Right ventricle myocardium superior (tissue), 1 donor: ENCODE data around the gene CASP3. TPM values are rescaled to one million over a fixed set of nuclear protein-coding genes. Genes with fewer than 3 reads are reported as not detected.
"Not testable (repeated sequence)": the region's sequence is repeated elsewhere in the genome, so short reads cannot be mapped to it uniquely, and the experiment has no call there.

ENCODE experiments used
- ATAC-seq: fragments of 200-7000 bp; cut with Tn5 transposase; one replicate; pipeline ENCODE4 v1.9.1; 2020; ENCODE audit warnings: mild to moderate bottlenecking; ENCODE audit not compliant: poor library complexity
- DNase-seq: peaks from one replicate; pipeline ENCODE4 v3.0.0-alpha.2; 2020
- intact Hi-C: fragments of 100-400 bp; cut with DNase I; formaldehyde crosslinking; loops from one replicate; pipeline ENCODE4 v1.11.2; 2022
- total RNA-seq: library from RNA; stranded (reverse); fragmentation: NEBNext Ultra II Directional; extraction: Animal tissue kit (Norgen Biotek cat#: 25700); gene quantifications from one replicate; pipeline ENCODE4 v1.2.1, GENCODE V29; 2021
- donor health status: DM: no; HTN: yes; CAD: no; lungs with severe emphysema.

CASP3 gene
- total RNA-seq, 1 donor from 2014 or later = 11.6 TPM

DNA sequence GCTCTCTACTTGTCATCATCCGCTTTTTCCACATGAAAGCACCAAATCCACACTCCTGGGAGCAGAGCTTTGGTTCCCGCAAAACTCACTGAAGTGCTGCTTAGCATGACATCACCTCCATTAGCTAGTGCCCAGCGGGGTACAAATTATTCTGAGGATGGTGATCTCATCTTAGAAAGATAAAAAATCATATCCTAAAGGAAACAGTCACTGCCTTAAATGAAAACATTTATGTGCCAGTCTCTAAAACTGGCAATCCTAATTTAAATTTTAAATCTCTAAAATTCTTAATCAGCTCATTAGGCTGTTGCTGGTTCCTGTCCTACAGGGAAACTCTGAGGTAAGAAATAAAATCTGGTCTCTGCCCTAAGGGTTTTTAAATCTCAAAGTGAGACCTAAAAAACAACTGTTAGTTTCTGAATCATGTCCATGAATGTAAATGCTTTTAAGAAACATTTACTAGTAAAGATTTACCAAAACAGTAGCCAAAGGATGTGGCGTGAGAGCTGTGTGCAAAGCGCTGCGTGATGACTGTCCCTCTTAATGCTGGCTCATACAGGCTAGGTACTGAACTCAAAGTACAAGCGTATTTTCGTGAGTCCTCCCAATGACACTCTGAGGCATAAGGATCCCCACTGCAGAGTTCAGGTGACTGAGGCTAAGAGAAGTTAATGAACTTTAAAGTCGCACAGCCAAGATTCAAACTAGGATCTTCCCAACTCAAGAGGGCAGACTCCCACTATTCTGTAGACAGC lies 4.5 kb downstream of the CASP3 start:
- intact Hi-C loops = loop anchor here (10.0 kb wide), 1 partner anchor 380 kb away; no protein-coding TSS in a partner anchor

DNA sequence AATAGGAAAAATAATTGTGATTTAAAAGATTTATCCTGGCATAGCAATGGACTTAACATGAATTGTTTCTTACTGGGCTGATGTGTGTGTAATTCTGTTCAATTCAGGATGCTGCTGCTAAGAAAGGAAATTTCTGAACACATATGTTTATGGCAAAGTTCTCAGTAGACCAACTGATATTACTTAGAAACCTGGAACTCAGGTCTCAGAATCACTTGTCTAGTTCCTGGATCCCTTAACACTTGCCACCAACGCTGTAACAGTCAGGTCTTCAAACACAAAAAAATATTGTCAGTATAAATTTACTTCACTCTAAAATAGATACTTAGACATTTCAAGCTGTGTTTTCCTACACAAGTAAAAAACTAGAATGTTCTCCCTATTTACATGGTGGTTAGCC lies 5.5 kb downstream of the CASP3 start:
- intact Hi-C loops = loop anchor here (10.0 kb wide), 1 partner anchor 379 kb away; no protein-coding TSS in a partner anchor
- ATAC-seq (no peak), DNase-seq (no peak)

More for the DNA sequence above, 4.5 kb downstream of the CASP3 start:
- no peak for DNase-seq
- ATAC-seq = no peak

DNA sequence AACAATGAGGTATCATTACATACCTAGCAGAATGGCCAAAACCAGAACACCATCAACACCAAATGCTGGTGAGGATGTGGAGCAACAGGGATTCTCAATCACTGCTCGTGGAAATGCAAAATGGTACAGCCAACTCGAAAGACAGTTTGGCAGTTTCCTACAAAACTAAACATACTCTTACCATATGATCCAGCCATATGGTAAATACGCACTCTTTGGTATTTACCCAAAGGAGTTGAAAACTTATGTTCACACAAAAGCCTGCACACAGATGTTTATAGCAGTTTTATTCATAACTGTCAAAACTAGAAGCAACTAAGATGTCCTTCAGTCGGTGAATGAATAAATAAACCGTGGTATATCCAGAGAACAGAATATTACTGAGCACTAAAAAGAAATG lies 7.8 kb downstream of the CASP3 start:
- intact Hi-C loops = loop anchor here (10.0 kb wide), 1 partner anchor 377 kb away; no protein-coding TSS in a partner anchor
- no peak for ATAC-seq
- no peak for DNase-seq

DNA sequence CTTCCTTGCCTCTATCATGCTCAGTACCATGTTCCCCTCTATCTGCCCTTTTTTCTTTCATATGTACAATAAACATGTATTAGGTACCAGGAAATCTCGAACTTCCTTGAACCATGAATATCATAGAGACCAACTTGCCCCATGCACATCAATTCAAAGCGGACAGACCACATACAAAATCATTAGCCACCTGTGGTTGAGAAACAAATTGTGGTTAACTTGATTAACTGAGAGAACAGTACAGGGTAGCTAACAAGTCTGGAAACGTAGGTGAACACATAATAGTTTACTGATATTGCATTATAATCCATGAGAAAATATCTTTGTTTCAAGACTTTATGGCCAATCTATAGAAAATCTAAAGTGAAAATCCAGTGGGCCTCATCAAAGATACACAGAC lies 8.2 kb downstream of the CASP3 start:
- no peak for DNase-seq
- intact Hi-C loops = loop anchor here (10.0 kb wide), 1 partner anchor 376 kb away; no protein-coding TSS in a partner anchor
- ATAC-seq = no peak

DNA sequence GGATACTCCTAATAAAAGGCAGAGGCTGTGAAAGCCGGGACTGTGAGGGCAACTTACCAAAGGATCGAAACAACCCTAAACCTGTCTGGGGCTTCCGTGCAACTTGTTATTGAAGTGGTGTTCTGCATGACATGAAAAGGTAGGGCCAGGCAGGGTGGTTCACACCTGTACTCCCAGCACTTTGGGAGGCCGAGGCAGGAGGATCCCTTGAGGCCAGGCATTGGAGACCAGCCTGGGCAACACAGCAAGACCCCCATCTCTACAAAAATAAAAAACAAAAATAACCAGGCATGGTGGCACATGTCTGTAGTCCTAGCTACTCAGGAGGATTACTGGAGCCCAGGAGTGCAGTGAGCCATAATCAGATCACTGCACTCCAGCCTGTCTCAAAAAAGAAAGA lies 12.3 kb downstream of the CASP3 start:
- ATAC-seq = no peak
- intact Hi-C loops = no loop called here
- no peak for DNase-seq

DNA sequence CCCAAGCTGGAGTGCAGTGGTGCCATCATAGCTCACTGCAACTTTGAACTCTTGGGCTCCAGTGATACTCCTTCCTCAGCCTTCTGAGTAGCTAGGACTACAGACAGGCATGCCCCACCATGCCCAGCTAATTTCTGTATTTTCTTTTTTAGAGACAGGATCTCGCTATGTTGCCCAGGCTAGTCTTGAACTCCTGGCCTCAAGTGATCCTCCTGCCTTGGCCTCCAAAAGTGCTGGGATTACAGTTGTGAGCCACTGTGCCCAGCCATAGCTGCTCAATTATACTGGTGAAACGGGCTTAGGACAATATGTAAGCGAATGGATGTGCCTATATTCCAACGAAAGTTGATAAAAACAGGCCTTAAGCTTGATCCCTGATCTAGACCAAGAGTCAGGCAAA lies 13.1 kb downstream of the CASP3 start:
- DNase-seq = no peak
- intact Hi-C loops = no loop called here

DNA sequence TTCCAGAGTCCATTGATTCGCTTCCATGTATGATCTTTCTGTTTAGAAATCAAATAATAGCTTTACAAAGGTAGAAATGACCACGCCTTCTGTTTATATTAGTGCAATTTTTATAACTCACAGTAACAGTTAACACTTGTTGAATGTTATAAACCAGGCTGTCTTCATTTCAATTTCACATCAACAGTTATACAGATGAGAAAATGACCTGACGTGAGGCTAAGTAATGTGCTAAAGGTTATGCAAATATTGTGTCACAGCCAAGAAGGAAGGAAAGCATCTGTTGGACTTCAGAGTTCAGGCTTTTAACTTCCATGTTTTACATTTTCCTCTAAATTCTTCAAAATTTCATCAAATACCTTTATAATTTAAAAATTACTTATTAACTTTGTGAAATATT lies 13.9 kb downstream of the CASP3 start:
- ATAC-seq = no peak
- intact Hi-C loops = no loop called here

More for the DNA sequence above, 13.1 kb downstream of the CASP3 start:
- ATAC-seq = no peak

DNA sequence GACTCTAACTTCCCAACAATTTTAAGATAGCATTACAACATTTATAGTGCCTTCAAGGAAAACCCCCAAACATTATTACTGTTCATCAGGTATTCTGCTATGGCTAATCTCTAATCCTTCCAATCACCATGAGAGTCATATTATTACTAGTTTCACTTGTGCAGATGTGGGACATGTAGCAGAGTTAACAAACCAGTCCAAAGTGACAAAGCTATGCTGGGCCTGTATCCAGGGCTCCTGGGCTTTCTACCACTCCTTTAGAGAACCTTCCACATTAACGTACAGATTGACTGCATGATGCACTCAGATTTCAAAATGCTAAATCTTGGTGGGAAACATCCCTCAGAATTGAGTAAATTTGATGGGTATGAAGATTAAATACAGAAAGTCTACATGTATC lies 16.4 kb downstream of the CASP3 start:
- intact Hi-C loops = no loop called here
- no peak for ATAC-seq
- DNase-seq = no peak

More for the DNA sequence above, 13.9 kb downstream of the CASP3 start:
- no peak for DNase-seq

DNA sequence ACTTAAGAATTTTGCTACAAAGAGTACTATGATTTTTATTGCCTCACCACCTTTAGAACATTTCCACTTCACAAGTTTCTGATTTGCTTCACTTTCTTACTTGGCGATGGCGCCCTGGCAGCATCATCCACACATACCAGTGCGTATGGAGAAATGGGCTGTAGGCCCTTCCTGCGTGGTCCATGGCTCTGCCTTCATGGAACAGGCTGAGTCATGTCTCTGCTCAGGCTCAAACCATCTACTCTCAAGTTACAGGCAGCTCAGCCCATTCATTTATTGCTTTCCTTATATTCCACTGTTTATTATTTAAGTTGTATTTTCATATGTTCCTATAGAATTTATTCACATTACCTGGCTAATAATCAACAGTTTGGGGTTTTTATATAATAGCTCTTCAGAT lies 21.1 kb downstream of the CASP3 start:
- ATAC-seq = no peak

DNA sequence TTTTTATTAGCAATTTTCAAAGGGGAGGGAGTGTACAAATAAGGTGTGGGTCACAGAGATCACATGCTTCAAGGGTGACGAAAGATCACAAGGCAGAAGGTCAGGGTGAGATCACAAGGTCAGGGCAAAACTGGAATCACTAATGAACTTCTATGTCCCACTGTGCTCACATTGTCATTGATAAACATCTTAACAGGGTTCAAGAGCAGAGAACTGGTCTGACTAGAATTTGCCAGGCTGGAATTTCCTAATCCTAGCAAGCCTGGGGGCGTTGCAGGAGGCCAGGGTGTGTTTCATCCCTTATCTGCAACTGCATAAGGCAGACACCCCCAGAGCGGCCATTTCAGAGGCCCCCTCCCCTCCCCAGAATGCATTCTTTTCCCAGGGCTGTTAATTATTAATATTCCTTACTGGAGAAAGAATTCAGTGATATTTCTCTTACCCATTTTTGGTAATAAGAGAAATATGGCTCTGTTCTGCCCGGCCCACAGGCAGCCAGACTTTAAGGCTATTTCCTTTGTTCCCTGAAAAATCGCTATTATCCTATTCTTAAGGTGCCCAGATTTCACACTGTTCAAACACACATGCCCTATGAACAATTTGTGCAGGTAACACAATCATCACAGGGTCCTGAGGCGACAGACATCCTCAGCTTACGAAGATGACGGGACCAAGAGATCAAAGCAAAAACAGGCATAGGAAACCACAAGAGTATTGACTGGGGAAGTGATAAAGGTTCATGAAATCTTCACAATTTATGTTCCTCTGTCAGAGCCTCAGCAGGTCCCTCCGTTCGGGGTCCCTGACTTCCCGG lies 23.3 kb downstream of the CASP3 start:
- ATAC-seq, DNase-seq, intact Hi-C loops: not testable (repeated sequence)

More for the DNA sequence above, 21.1 kb downstream of the CASP3 start:
- intact Hi-C loops = no loop called here
- no peak for DNase-seq

DNA sequence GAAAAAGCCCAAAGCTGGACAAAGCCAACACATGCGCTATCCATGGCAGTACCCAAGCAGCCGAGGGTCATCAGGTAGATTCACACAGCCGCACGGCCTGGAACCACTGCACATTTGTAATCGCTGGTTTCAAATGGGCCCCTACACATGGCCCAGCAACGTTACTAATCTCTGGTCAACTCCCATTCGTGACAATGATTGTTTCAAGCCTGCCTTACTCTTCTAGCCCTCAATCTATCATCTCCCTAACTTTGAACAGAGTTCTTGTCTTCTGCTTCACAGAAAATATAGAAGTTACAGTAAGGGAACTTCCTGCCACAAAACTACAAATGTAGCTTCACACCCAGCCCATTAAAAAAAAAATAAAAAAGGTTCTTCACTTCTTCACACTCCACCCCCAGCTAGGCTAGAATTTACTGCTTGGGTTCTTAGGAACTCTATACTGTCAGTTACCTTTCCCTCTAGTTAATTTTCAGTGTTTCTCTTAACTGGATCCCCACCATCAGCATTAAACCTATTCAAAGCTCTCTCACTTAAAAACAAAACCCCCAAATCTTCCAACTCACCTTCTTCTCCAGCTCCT lies 24.2 kb downstream of the CASP3 start:
- intact Hi-C loops = no loop called here
- DNase-seq (no peak), ATAC-seq (no peak)

DNA sequence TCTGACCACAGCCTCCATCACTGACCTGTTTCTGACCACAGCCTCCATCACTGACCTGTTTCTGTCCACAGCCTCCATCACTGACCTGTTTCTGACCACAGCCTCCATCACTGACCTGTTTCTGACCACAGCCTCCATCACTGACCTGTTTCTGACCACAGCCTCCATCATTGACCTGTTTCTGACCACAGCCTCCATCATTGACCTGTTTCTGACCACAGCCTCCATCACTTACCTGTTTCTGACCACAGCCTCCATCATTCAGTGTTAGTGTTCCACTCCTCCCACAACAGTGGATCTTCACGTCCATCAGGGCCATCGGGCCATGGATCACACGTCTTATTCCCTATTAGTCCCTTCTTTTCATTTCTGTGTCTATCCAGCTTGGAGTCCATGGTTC lies 24.7 kb downstream of the CASP3 start:
- DNase-seq, ATAC-seq, intact Hi-C loops: not testable (repeated sequence)

DNA sequence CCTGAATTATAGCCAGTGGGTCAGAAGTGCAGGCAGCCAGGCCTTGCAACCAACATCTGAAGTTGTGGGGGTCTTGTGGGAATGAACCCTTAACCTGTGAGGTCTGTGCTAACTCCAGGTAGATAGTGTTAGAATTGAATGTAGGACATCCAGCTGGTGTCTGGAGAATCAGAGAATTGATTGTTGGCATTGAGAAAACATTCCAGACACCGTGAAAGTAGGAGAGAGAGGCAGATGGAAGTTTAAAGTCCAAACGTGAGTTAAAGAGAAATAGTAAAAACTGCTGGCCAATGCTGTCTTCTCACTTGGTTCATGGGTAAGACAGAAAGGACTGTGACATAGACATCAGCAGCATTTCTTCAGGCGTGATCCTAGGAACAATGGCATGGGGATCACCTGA lies 27.7 kb downstream of the CASP3 start:
- no peak for DNase-seq
- intact Hi-C loops = no loop called here
- ATAC-seq = no peak

DNA sequence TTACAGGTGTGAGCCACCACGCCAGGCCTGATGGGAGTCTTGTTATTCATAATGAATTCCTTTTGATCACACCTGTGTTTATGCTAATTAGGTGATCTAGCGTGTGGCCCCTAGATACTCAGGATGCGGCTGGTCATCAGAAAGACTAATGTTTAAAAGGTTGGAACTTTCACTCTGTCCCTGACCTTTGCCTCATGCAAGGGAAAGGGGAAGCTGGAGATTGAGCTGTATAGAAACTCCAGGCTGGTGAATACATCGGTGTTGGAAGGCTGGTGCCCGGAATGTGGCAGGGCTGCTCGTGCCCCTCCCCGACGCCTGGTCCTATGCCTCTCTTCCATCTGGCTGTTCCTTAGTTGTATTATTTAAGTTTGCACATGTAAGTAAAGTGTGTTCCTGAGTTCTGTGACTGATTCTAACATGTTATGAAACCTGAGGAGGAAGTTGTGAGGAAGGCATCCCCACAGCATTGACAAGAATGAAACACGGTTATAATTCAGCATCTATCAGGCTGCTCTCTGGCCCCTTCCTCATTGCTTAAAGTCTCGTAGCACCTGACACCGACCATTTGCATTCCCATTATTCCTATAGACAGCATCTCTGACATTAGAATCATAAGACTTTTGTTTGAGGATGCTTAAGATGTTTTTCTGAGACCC lies 28.9 kb downstream of the CASP3 start:
- DNase-seq = no peak
- intact Hi-C loops = no loop called here
- no peak for ATAC-seq

DNA sequence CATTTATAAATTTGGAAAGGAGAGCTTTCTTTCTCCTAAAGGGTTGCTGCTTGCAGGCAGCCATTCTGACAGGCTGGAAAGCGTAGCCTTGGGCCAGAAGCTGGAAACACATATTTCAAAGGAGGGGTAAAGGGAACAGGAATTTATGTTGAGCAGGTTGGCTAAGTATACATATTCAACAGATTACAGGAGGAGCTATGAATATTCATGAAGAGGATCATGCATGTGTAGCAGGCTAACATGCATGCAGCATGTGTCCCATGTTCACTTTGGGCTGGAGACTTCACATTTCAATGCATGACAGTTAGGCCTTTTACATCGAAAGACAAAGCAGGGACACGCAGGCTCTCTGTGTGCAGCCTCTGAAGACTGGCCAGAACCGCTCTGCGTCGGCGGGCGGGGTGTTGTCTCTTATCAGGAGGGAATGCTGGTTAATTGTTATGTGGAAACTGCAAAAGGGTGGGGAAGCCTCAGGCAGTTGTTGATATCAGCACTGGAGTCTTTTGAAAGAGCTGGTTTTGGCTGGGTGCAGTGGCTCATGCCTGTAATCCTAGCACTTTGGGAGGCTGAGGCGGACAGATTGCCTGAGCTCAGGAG lies 31.5 kb downstream of the CASP3 start:
- peak; percentile 47 for DNase-seq
- intact Hi-C loops = no loop called here
- peak; percentile 34 for ATAC-seq

DNA sequence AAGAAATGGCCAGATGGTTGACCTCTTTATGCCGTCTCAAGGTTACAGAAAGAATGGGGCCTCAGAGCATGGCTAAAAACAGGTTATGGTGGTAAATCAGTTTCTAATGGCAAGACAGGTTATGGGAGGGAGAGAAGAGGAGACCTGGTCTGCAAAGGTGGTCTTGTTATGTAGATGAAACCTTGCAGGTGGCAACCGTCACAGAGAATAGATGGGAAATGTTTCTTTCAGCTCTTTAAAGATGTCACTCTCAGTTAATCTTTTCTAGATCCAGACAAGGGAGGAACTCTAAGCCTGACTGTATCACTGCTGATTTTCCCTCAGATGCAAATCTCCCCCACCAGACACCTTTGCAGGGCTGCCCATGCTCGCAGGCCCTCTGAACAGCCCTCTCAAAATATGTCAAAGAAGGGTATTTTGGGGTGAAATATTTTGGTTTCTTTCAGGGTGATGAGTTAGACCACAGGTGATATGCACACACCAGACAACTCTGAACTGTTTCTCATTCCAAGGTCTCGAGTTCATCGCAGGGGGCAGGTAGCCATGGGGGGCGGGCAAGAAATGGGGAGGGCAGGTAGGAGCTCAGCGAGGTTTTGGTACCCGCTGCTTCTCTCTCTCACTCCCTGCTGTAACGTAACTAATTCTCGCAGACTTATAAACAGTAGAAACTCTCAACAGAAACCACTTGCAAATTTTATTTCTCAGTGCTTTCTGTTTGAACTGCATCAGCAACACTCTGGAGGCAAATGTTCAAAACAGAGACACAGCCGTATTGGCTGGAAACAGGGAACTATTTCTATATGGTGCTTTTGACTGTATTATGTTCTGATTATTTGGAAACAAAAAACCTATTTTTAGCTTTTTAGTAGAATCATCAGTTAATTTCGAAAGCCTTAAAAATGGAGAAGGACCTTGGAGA lies 32.4 kb downstream of the CASP3 start:
- intact Hi-C loops = no loop called here
- no peak for DNase-seq
- no peak for ATAC-seq

DNA sequence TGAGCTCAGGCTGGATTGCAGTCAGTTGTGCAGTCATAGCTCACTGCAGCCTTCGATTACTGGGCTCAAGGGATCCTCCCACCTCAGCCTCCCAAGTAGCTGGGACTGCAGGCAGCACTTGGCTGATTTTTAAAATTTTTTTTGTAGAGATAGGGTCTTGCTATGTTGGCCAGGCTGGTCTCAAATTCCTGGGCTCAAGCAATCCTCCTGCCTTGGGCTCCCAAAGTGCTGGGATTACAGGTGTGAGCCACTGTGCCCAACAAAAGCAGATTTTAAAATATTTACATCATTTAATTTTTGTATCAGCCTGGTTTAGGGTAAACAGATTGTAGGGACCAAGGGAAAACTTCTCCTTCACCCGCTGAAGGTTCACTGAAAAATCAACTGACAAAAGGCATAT lies 33.1 kb downstream of the CASP3 start:
- intact Hi-C loops, ATAC-seq, DNase-seq: not testable (repeated sequence)
